Parathyroid adenoma (tissue), 2 donors: Measurements from ENCODE around the gene CNRIP1.
"Not testable (repeated sequence)": the region's sequence is repeated elsewhere in the genome, so short reads cannot be mapped to it uniquely, and the experiment has no call there.

Experiments used
- H2AFZ ChIP-seq: fragments of 300-600 bp; sonication (generic); one replicate; pipeline ENCODE4 v1.7.0; 2017; ENCODE audit warnings: antibody characterized with exemption, mild to moderate bottlenecking
- H3K27ac ChIP-seq: fragments of 300-600 bp; sonication (generic); one replicate; pipeline ENCODE4 v1.7.0; 2017
- H3K27me3 ChIP-seq: fragments of 300-600 bp; sonication (generic); one replicate; pipeline ENCODE4 v1.7.0; 2017; ENCODE audit warnings: low read length; ENCODE audit not compliant: control insufficient read depth, insufficient read depth
- H3K36me3 ChIP-seq: fragments of 300-600 bp; sonication (generic); one replicate; pipeline ENCODE4 v1.7.0; 2017; ENCODE audit warnings: low read length; ENCODE audit not compliant: control insufficient read depth, insufficient read depth
- H3K4me1 ChIP-seq: fragments of 300-600 bp; sonication (generic); one replicate; pipeline ENCODE4 v1.7.0; 2017; ENCODE audit warnings: control low read depth
- H3K4me2 ChIP-seq: fragments of 300-600 bp; sonication (generic); one replicate; pipeline ENCODE4 v1.7.0; 2017; ENCODE audit warnings: low read length
- H3K4me3 ChIP-seq: fragments of 300-600 bp; sonication (generic); one replicate; pipeline ENCODE4 v1.7.0; 2017; ENCODE audit warnings: low read depth, low read length
- H3K79me2 ChIP-seq: fragments of 300-600 bp; sonication (generic); one replicate; pipeline ENCODE4 v1.7.0; 2017; ENCODE audit warnings: control low read depth
- H3K9ac ChIP-seq: fragments of 300-600 bp; sonication (generic); one replicate; pipeline ENCODE4 v1.7.0; 2017; ENCODE audit warnings: mild to moderate bottlenecking
- H3K9me3 ChIP-seq: fragments of 300-600 bp; sonication (generic); one replicate; pipeline ENCODE4 v1.7.0; 2017; ENCODE audit warnings: low read length; ENCODE audit not compliant: control insufficient read depth
- CTCF ChIP-seq: fragments of 300-600 bp; sonication (generic); IDR thresholded peaks from one replicate; pipeline ENCODE4 v1.7.0; 2017; ENCODE audit warnings: antibody characterized with exemption, mild to moderate bottlenecking
- donor health status: primary hyperparathyroidism.

The CNRIP1 gene

DNA sequence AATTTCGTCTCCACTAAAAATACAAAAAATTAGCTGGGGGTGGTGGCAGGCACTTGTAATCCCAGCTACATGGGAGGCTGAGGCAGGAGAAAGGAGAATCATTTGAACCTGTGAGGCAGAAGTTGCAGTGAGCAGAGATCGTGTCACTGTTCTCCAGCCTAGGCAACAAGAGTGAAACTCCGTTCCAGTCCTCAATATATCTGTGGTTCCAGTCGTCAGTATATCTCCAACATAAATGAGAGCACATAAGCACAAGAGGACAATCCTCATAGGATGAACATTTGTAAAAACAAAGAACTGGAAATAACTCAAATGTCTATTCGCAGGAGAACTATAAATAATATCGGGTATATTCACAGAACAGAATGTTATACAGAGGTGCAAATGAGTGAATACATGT lies 32.2 kb upstream of the CNRIP1 start:
- H3K27ac ChIP-seq: no peak overlapping the region
- no peak overlapping the region for H2AFZ ChIP-seq
- H3K4me2 ChIP-seq: no peak overlapping the region
- H3K4me3 ChIP-seq: no peak overlapping the region
- H3K9ac ChIP-seq: no peak overlapping the region
- H3K27me3 ChIP-seq: no peaks in the 10 kb centered on the region
- no peak for TF ChIP-seq CTCF
- no peaks in the 10 kb centered on the region for H3K36me3 ChIP-seq
- H3K4me1 ChIP-seq: no peaks in the 10 kb centered on the region
- H3K79me2 ChIP-seq: no peaks in the 10 kb centered on the region
- H3K9me3 ChIP-seq: no peaks in the 10 kb centered on the region

DNA sequence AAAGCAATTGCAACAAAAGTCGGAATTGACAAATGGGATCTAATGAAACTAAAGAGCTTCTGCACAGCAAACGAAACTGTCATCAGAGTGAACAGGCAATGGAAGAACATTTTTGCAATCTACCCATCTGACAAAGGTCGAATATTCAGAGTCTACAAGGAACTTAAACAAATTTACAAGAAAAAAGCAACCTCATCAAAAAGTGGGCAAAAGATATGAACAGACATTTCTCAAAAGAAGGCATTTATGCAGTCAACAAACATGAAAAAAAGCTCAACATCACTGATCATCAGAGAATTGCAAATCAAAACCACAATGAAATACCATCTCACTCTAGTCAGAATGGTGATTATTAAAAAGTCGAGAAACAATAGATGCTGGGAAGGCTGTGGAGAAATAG lies 29.3 kb upstream of the CNRIP1 start:
- H3K27ac ChIP-seq, H3K27me3 ChIP-seq, H3K36me3 ChIP-seq, H3K79me2 ChIP-seq, H3K9me3 ChIP-seq, H3K4me2 ChIP-seq, H3K4me3 ChIP-seq, H3K9ac ChIP-seq, H3K4me1 ChIP-seq, H2AFZ ChIP-seq: not testable (repeated sequence)

DNA sequence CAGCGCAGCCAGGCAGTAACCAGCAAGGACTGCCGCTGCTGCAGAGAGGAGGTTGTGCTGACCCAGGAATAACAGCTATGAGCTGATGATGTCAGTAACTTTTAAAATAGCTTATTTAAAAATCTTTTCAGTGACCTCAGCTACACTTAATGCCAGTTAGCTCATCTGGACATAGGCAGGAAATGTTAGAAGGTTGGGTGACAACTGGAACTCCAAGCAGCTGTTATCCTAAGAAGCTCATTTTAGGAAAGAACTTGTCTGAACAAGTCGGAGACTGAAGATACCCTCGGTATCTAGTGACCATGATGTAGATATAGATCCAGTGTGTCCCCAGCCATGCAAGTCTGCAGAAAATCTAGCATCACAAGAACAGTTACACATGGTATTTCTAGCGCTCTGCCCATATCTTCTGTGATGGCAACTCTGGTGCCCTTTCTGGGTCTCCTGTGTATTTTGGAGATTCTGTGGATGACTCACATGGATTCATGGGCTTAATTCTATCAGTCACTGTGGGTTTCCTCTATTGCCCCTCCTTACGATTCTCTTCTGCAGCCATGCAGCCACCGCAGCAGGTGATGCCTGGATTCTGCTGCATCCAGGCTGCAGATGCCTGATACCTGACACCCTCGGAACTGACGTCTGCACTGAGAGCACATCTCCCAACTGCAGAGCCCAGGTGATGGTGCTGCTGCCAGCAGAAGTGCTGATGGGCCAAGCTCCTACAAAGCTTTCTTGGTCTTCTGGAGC lies 25.6 kb upstream of the CNRIP1 start:
- no peaks in the 10 kb centered on the region for H3K36me3 ChIP-seq
- no peak for TF ChIP-seq CTCF
- no peaks in the 10 kb centered on the region for H3K27me3 ChIP-seq
- no peaks in the 10 kb centered on the region for H3K79me2 ChIP-seq
- H3K9ac ChIP-seq: no peak overlapping the region
- H3K27ac ChIP-seq: no peak overlapping the region
- no peak overlapping the region for H2AFZ ChIP-seq
- H3K9me3 ChIP-seq: no peaks in the 10 kb centered on the region
- no peak overlapping the region for H3K4me2 ChIP-seq
- H3K4me3 ChIP-seq: no peak overlapping the region
- no peaks in the 10 kb centered on the region for H3K4me1 ChIP-seq

- no peaks in the 10 kb centered on the region for H3K27me3 ChIP-seq
- H3K4me1 ChIP-seq: no peaks in the 10 kb centered on the region
- H3K9ac ChIP-seq: no peak overlapping the region
- H3K4me3 ChIP-seq: no peak overlapping the region
- no peak overlapping the region for H3K4me2 ChIP-seq
- no peaks in the 10 kb centered on the region for H3K79me2 ChIP-seq
- TF ChIP-seq CTCF: no peak
- H3K27ac ChIP-seq: no peak overlapping the region
- no peak overlapping the region for H2AFZ ChIP-seq
- no peaks in the 10 kb centered on the region for H3K36me3 ChIP-seq
- no peaks in the 10 kb centered on the region for H3K9me3 ChIP-seq
Observed at GRCh38 chr2:68344031-68344430, 24.3 kb upstream of the CNRIP1 start.

- Histone ChIP-seq H3K4me3 (no peak overlapping the region), H3K27ac (no peak overlapping the region), H2AFZ (no peak overlapping the region), H3K4me2 (no peak overlapping the region), H3K4me1 (no peaks in the 10 kb centered on the region), H3K9me3 (no peaks in the 10 kb centered on the region), H3K36me3 (no peaks in the 10 kb centered on the region), H3K9ac (no peak overlapping the region), H3K79me2 (no peaks in the 10 kb centered on the region), H3K27me3 (no peaks in the 10 kb centered on the region)
- no peak for TF ChIP-seq CTCF
Observed at GRCh38 chr2:68342470-68342869, 22.7 kb upstream of the CNRIP1 start.
